ENCODE measurements around the gene SGCD.

The SGCD gene

DNA sequence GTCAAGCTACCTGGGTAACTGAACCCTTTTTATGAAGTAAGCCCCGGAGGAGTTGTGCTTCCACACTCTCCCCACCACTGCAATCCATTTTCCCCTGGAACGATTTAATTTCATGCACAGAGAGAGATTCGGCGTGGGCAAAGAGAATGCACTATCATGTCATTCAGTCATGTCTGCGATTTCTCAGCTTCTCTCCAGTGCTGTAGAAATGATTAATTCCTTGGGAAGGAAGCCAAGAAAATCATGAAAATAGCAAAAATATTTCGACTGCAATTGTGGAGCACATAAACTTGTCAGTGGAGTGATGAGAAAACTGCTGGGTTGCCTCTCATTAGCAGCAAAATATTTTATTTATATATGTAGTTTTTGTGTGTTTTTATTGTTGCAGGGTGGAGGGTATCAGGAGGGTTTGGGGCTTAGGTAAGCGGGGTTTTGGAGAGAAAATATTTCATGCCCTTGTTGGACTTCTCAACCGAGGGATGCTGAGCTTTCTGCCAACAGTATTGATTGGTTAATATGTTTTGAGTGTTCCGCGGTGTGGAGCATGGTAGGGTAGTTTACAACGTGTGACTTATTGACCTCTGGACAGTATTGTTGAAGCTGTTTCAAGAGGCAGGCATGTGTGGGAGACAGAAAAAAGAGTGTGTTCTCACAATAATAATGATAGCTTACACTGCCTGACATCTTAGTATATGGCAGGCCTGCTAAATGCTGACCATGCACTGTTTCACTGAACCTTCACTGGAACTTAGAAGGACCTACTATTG, 69.3 kb downstream of the SGCD start:
- H2AK5ac ChIP-seq (ENCODE audit: low read depth, low read length) = no peak overlapping the region
- H2BK120ac ChIP-seq (ENCODE audit: low read depth, low read length) = no peak overlapping the region
- no peak overlapping the region for H3K14ac ChIP-seq (ENCODE audit: low read length)
- H3K79me1 ChIP-seq (ENCODE audit: low read depth, low read length) = no peaks in the 10 kb centered on the region
- H3K36me3 ChIP-seq (replicated peaks in 1 of 2; ENCODE audit: control insufficient read depth in 2 of 2, insufficient read depth in 2 of 2, low read length in 2 of 2) = no peaks in the 10 kb centered on the region
- no peak overlapping the region for H2BK15ac ChIP-seq (ENCODE audit: low read length)
- peaks cover 0 to 5% of the 10 kb centered on the region in 2 donors for H3K4me1 ChIP-seq (ENCODE audit: control insufficient read depth in 2 of 2, insufficient read depth in 1 of 2, low read depth in 1 of 2, low read length in 2 of 2)
- H4K8ac ChIP-seq (ENCODE audit: low read depth, low read length) = no peak overlapping the region
- H3K23ac ChIP-seq (ENCODE audit: low read depth, low read length, poor library complexity) = no peak overlapping the region
- no peak overlapping the region for H3K18ac ChIP-seq (ENCODE audit: low read length)
- H3K27ac ChIP-seq (replicated peaks; ENCODE audit: low read length) = no peak overlapping the region
- H3K9ac ChIP-seq (ENCODE audit: low read depth, low read length, poor library complexity) = no peak overlapping the region
- H3K27me3 ChIP-seq (ENCODE audit: control insufficient read depth in 3 of 3, insufficient read depth in 3 of 3, low read depth in 1 of 3, low read length in 3 of 3) = no peaks in the 10 kb centered on the region
- 100% methylated on average over 1 of the region's 11 CpGs; no CpG with 5 or more reads in 1 of the 2 donors for WGBS, 2 donors (ENCODE audit: extremely low coverage in 2 of 2, insufficient read length in 2 of 2, insufficient replicate concordance in 1 of 2)
- H2BK12ac ChIP-seq (ENCODE audit: low read length) = no peak overlapping the region
- H3K4me3 ChIP-seq (ENCODE audit: low read length in 2 of 2) = no peak overlapping the region
- H2BK5ac ChIP-seq (ENCODE audit: low read length) = no peak overlapping the region
- H3K4me2 ChIP-seq (ENCODE audit: insufficient read depth, low read length, poor library complexity, severe bottlenecking) = no peak overlapping the region
- DNase-seq (ENCODE audit: low spot score) = no peak
- no peak overlapping the region for H4K91ac ChIP-seq (ENCODE audit: low read depth, low read length, poor library complexity)
- H3K4ac ChIP-seq (ENCODE audit: low read length) = no peak overlapping the region
- no peaks in the 10 kb centered on the region for H3K9me3 ChIP-seq (replicated peaks in 1 of 2; ENCODE audit: control insufficient read depth in 2 of 2, insufficient read depth in 1 of 2, low read depth in 1 of 2, low read length in 2 of 2)
- H2AFZ ChIP-seq (ENCODE audit: low read length) = no peak overlapping the region

DNA sequence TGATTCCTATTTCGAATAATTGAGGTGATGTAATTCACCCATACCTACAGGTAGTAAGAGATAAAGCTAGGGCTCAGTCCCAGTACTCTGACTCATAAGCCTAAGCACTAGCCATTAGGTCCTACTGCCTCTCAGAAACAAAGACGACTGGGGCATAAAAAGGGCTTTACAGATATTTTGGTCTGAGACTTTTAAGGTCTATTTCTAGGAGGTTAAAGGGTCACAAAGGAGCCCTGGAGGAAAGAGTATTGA, 69.8 kb downstream of the SGCD start:
- Histone ChIP-seq H3K36me3 (replicated peaks in 1 of 2; ENCODE audit: control insufficient read depth in 2 of 2, insufficient read depth in 2 of 2, low read length in 2 of 2) (no peaks in the 10 kb centered on the region), H3K79me1 (ENCODE audit: low read depth, low read length) (no peaks in the 10 kb centered on the region), H3K4me2 (ENCODE audit: insufficient read depth, low read length, poor library complexity, severe bottlenecking) (no peak overlapping the region), H2BK15ac (ENCODE audit: low read length) (no peak overlapping the region), H2BK5ac (ENCODE audit: low read length) (no peak overlapping the region), H2BK12ac (ENCODE audit: low read length) (no peak overlapping the region), H2BK120ac (ENCODE audit: low read depth, low read length) (no peak overlapping the region), H4K91ac (ENCODE audit: low read depth, low read length, poor library complexity) (no peak overlapping the region), H3K4me3 (ENCODE audit: low read length in 2 of 2) (no peak overlapping the region), H2AFZ (ENCODE audit: low read length) (no peak overlapping the region), H2AK5ac (ENCODE audit: low read depth, low read length) (no peak overlapping the region), H3K4ac (ENCODE audit: low read length) (no peak overlapping the region), H3K27ac (replicated peaks; ENCODE audit: low read length) (no peak overlapping the region), H4K8ac (ENCODE audit: low read depth, low read length) (no peak overlapping the region), H3K23ac (ENCODE audit: low read depth, low read length, poor library complexity) (no peak overlapping the region), H3K18ac (ENCODE audit: low read length) (no peak overlapping the region), H3K14ac (ENCODE audit: low read length) (no peak overlapping the region), H3K9ac (ENCODE audit: low read depth, low read length, poor library complexity) (no peak overlapping the region), H3K9me3 (replicated peaks in 1 of 2; ENCODE audit: control insufficient read depth in 2 of 2, insufficient read depth in 1 of 2, low read depth in 1 of 2, low read length in 2 of 2) (no peaks in the 10 kb centered on the region), H3K4me1 (ENCODE audit: control insufficient read depth in 2 of 2, insufficient read depth in 1 of 2, low read depth in 1 of 2, low read length in 2 of 2) (peaks cover 0 to 5% of the 10 kb centered on the region in 2 donors), H3K27me3 (ENCODE audit: control insufficient read depth in 3 of 3, insufficient read depth in 3 of 3, low read depth in 1 of 3, low read length in 3 of 3) (no peaks in the 10 kb centered on the region)
- no CpG with 5 or more reads among the region's 2 CpGs for WGBS, 2 donors (ENCODE audit: extremely low coverage in 2 of 2, insufficient read length in 2 of 2, insufficient replicate concordance in 1 of 2)
- no peak for DNase-seq (ENCODE audit: low spot score)

DNA sequence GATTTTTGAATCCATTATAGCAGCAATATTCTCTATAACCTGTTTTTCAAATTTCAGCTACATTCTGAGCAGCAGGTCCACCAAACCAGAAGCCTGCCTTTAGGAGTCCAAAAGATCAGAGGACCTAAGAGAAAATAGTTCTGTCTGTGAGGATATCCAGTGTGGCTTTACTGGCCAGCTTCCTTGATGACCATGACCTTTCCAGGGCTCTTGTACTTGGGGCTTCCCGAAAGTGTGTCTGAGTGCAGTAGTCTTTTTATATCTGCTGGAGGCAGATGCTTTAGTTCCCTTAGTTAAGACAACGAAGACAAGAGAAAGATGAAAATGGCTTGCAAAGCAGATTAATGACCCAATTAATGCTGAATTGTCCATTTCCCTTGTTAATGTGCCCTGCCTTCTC, 72.4 kb downstream of the SGCD start:
- H3K79me1 ChIP-seq (ENCODE audit: low read depth, low read length) = no peaks in the 10 kb centered on the region
- H2BK12ac ChIP-seq (ENCODE audit: low read length) = no peak overlapping the region
- H2BK15ac ChIP-seq (ENCODE audit: low read length) = no peak overlapping the region
- H2AFZ ChIP-seq (ENCODE audit: low read length) = no peak overlapping the region
- no peaks in the 10 kb centered on the region for H3K36me3 ChIP-seq (replicated peaks in 1 of 2; ENCODE audit: control insufficient read depth in 2 of 2, insufficient read depth in 2 of 2, low read length in 2 of 2)
- no peak overlapping the region for H3K23ac ChIP-seq (ENCODE audit: low read depth, low read length, poor library complexity)
- H3K4me2 ChIP-seq (ENCODE audit: insufficient read depth, low read length, poor library complexity, severe bottlenecking) = no peak overlapping the region
- no peak overlapping the region for H3K18ac ChIP-seq (ENCODE audit: low read length)
- WGBS, 2 donors (ENCODE audit: extremely low coverage in 2 of 2, insufficient read length in 2 of 2, insufficient replicate concordance in 1 of 2) = no CpG with 5 or more reads among the region's 2 CpGs
- H3K4me3 ChIP-seq (ENCODE audit: low read length in 2 of 2) = no peak overlapping the region
- no peak overlapping the region for H3K14ac ChIP-seq (ENCODE audit: low read length)
- no peak overlapping the region for H4K91ac ChIP-seq (ENCODE audit: low read depth, low read length, poor library complexity)
- no peak overlapping the region for H4K8ac ChIP-seq (ENCODE audit: low read depth, low read length)
- H2BK5ac ChIP-seq (ENCODE audit: low read length) = no peak overlapping the region
- no peak for DNase-seq (ENCODE audit: low spot score)
- no peaks in the 10 kb centered on the region for H3K27me3 ChIP-seq (ENCODE audit: control insufficient read depth in 3 of 3, insufficient read depth in 3 of 3, low read depth in 1 of 3, low read length in 3 of 3)
- no peak overlapping the region for H2AK5ac ChIP-seq (ENCODE audit: low read depth, low read length)
- no peaks in the 10 kb centered on the region for H3K9me3 ChIP-seq (replicated peaks in 1 of 2; ENCODE audit: control insufficient read depth in 2 of 2, insufficient read depth in 1 of 2, low read depth in 1 of 2, low read length in 2 of 2)
- H3K4ac ChIP-seq (ENCODE audit: low read length) = no peak overlapping the region
- H3K4me1 ChIP-seq (ENCODE audit: control insufficient read depth in 2 of 2, insufficient read depth in 1 of 2, low read depth in 1 of 2, low read length in 2 of 2) = peaks cover 0 to 7% of the 10 kb centered on the region in 2 donors
- H3K27ac ChIP-seq (replicated peaks; ENCODE audit: low read length) = no peak overlapping the region
- H2BK120ac ChIP-seq (ENCODE audit: low read depth, low read length) = no peak overlapping the region
- no peak overlapping the region for H3K9ac ChIP-seq (ENCODE audit: low read depth, low read length, poor library complexity)

DNA sequence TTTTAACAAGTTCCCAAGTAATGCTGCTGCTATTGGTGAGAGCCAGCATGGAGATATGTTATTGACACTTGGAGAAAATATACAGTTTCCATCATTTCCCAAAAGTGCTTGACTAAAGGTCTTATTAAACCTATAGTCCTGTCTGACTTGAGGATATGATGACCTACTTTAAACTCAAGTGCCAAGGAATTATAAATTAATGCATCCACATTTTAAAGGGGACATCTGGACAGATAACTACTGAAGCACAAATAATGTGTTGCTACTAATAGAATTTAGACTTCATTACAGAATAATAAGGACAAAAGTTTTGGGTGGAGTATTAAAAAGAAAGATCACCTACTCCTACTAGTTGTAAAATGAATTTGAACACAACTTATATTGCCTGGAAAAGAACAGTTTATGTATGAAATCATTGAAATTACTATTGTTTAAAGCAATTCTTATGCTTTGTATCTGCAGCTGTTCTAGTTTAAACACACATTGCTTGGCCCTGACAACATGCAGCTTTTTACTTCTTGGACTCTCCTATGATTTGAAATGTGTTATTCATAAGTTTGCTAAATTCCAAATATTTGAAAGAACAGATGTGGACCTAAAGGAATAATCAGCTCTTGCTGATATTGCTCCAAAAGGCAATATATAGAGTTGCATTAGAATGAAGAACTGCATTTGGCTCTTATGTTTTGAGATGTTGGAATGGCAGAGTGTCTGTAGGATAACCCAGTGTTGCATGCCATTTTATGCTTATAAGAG, 73.4 kb downstream of the SGCD start:
- Histone ChIP-seq H3K18ac (ENCODE audit: low read length) (no peak overlapping the region), H2BK12ac (ENCODE audit: low read length) (no peak overlapping the region), H4K8ac (ENCODE audit: low read depth, low read length) (no peak overlapping the region), H3K4me3 (ENCODE audit: low read length in 2 of 2) (no peak overlapping the region), H3K9ac (ENCODE audit: low read depth, low read length, poor library complexity) (no peak overlapping the region), H3K27ac (replicated peaks; ENCODE audit: low read length) (no peak overlapping the region), H3K4ac (ENCODE audit: low read length) (no peak overlapping the region), H3K27me3 (ENCODE audit: control insufficient read depth in 3 of 3, insufficient read depth in 3 of 3, low read depth in 1 of 3, low read length in 3 of 3) (no peaks in the 10 kb centered on the region), H2AFZ (ENCODE audit: low read length) (no peak overlapping the region), H3K79me1 (ENCODE audit: low read depth, low read length) (no peaks in the 10 kb centered on the region), H3K23ac (ENCODE audit: low read depth, low read length, poor library complexity) (no peak overlapping the region), H2BK15ac (ENCODE audit: low read length) (no peak overlapping the region), H3K4me1 (ENCODE audit: control insufficient read depth in 2 of 2, insufficient read depth in 1 of 2, low read depth in 1 of 2, low read length in 2 of 2) (peaks cover 0 to 2% of the 10 kb centered on the region in 2 donors), H3K9me3 (replicated peaks in 1 of 2; ENCODE audit: control insufficient read depth in 2 of 2, insufficient read depth in 1 of 2, low read depth in 1 of 2, low read length in 2 of 2) (no peaks in the 10 kb centered on the region), H2BK5ac (ENCODE audit: low read length) (no peak overlapping the region), H3K4me2 (ENCODE audit: insufficient read depth, low read length, poor library complexity, severe bottlenecking) (no peak overlapping the region), H2AK5ac (ENCODE audit: low read depth, low read length) (no peak overlapping the region), H3K36me3 (replicated peaks in 1 of 2; ENCODE audit: control insufficient read depth in 2 of 2, insufficient read depth in 2 of 2, low read length in 2 of 2) (no peaks in the 10 kb centered on the region), H4K91ac (ENCODE audit: low read depth, low read length, poor library complexity) (no peak overlapping the region), H3K14ac (ENCODE audit: low read length) (no peak overlapping the region), H2BK120ac (ENCODE audit: low read depth, low read length) (no peak overlapping the region)
- no peak for DNase-seq (ENCODE audit: low spot score)

Data from neuronal stem cell (in vitro differentiated cells).